Natural killer cell (primary cell): Measurements from ENCODE around the gene CDYL2. TPM values are rescaled to one million over a fixed set of nuclear protein-coding genes. Genes with fewer than 3 reads are reported as not detected.

Source experiments
- ATAC-seq, 3 donors: fragments of 150-1000 bp in 2 of 3; fragments of 200-7000 bp in 1 of 3; cut with Tn5 transposase; 1 replicate in 1 of 3; 2 replicates in 2 of 3; pipeline ENCODE4 v1.10.0; 2021; ENCODE audit warnings: mild to moderate bottlenecking in 2 of 3, moderate library complexity in 2 of 3
- DNase-seq, 2 donors: peaks; one replicate each; pipeline versions ENCODE4 v3.0.0 to v3.0.0-alpha.2; 2013 to 2021; ENCODE audit warnings: mixed read lengths in 1 of 2
- H3K27ac ChIP-seq: one replicate; pipeline ENCODE4 v1.5.1; 2013; ENCODE audit warnings: mild to moderate bottlenecking, low read length
- H3K27me3 ChIP-seq: one replicate; pipeline ENCODE4 v1.6.1; 2013; ENCODE audit warnings: low read length; ENCODE audit not compliant: control insufficient read depth, insufficient read depth
- H3K36me3 ChIP-seq: one replicate; pipeline ENCODE4 v1.6.1; 2013; ENCODE audit warnings: low read length; ENCODE audit not compliant: control insufficient read depth, insufficient read depth
- H3K4me1 ChIP-seq: one replicate; pipeline ENCODE4 v1.6.1; 2013; ENCODE audit warnings: low read length; ENCODE audit not compliant: control insufficient read depth, insufficient read depth
- H3K4me3 ChIP-seq: one replicate; pipeline ENCODE4 v1.5.1; 2013; ENCODE audit warnings: low read length
- H3K9me3 ChIP-seq: one replicate; pipeline ENCODE4 v1.6.1; 2013; ENCODE audit warnings: low read length; ENCODE audit not compliant: control insufficient read depth, insufficient read depth
- H3K27ac Mint-ChIP-seq, 2 donors: one replicate each; pipeline ENCODE4 v1.8.0; 2022; ENCODE audit warnings: mild to moderate bottlenecking in 2 of 2, mixed read lengths in 2 of 2, moderate library complexity in 1 of 2
- H3K27me3 Mint-ChIP-seq, 2 donors: one replicate each; pipeline ENCODE4 v1.8.0; 2022; ENCODE audit warnings: low read depth in 2 of 2, mixed read lengths in 2 of 2
- H3K36me3 Mint-ChIP-seq: one replicate; pipeline ENCODE4 v1.8.0; 2022; ENCODE audit warnings: mixed read lengths
- H3K4me1 Mint-ChIP-seq, 2 donors: one replicate each; pipeline ENCODE4 v1.8.0; 2022; ENCODE audit warnings: mixed read lengths in 2 of 2
- H3K4me3 Mint-ChIP-seq: one replicate; pipeline ENCODE4 v1.8.0; 2022; ENCODE audit warnings: mild to moderate bottlenecking, moderate library complexity, mixed read lengths
- H3K9me3 Mint-ChIP-seq, 2 donors: one replicate each; pipeline ENCODE4 v1.8.0; 2022; ENCODE audit warnings: mixed read lengths in 2 of 2
- CTCF ChIP-seq: fragments of 200-600 bp; IDR thresholded peaks from one replicate; pipeline ENCODE4 v1.8.0; 2022; ENCODE audit warnings: antibody characterized with exemption
- WGBS: methylation state at CpG from one replicate; pipeline ENCODE4 v1.1.7; 2013; ENCODE audit warnings: missing lambda C conversion rate; ENCODE audit not compliant: insufficient coverage; 5-methylcytosine and 5-hydroxymethylcytosine counted together
- intact Hi-C: fragments of 100-400 bp; cut with micrococcal nuclease; formaldehyde crosslinking; loops from one replicate; pipeline ENCODE4 v1.14.2; 2022
- total RNA-seq, 4 donors: library from RNA; stranded (reverse); fragments of 120-200 nt in 1 of 4; gene quantifications; one replicate each; pipeline versions ENCODE4 v1.2.3 to v1.2.4, GENCODE V29; 2013 to 2022

CDYL2 gene
- total RNA-seq, 3 donors from 2014 or later (not counting 1 experiment from before 2014, with no cell fraction given) = 2.7 to 14.5 (median 3.4) TPM

- H3K27ac ChIP-seq = no peak overlapping the region
- H3K4me1 ChIP-seq = peaks cover 11% of the 10 kb centered on the region
- TF ChIP-seq CTCF = no peak
- ATAC-seq (peak in 2 of 3 donors; percentile 62 to 71), DNase-seq (peak in 1 of 2 donors; percentile 77)
- WGBS = 45% methylated on average over 6 of the region's 7 CpGs
- H3K36me3 ChIP-seq = no peaks in the 10 kb centered on the region
- intact Hi-C loops = no loop called here
- Mint-ChIP-seq H3K36me3 (no peaks in the 10 kb centered on the region), H3K27me3 (peaks cover 23 to 34% of the 10 kb centered on the region in 2 donors), H3K4me3 (peak overlapping the region; percentile 2), H3K4me1 (peaks cover 8% of the 10 kb centered on the region in 2 donors), H3K27ac (no peak overlapping the region), H3K9me3 (peaks cover 4 to 5% of the 10 kb centered on the region in 2 donors)
- no peak overlapping the region for H3K4me3 ChIP-seq
- H3K27me3 ChIP-seq = no peaks in the 10 kb centered on the region
- H3K9me3 ChIP-seq = no peaks in the 10 kb centered on the region
These were observed 213.1 kb downstream of the CDYL2 start for GRCh38 chr16:80591071-80591915.

- H3K4me1 Mint-ChIP-seq = peaks cover 8% of the 10 kb centered on the region in 2 donors
These were observed 217.3 kb downstream of the CDYL2 start for GRCh38 chr16:80587071-80587470.

GRCh38 chr16:80586476-80586875, 217.9 kb downstream of the CDYL2 start:
- Histone ChIP-seq H3K9me3 (no peaks in the 10 kb centered on the region), H3K4me1 (peaks cover 7% of the 10 kb centered on the region), H3K27me3 (no peaks in the 10 kb centered on the region), H3K36me3 (no peaks in the 10 kb centered on the region), H3K4me3 (no peak overlapping the region), H3K27ac (no peak overlapping the region)
- H3K27me3 Mint-ChIP-seq = peaks cover 14 to 20% of the 10 kb centered on the region in 2 donors
- DNase-seq (no peak), ATAC-seq (no peak)
- intact Hi-C loops = no loop called here
- H3K9me3 Mint-ChIP-seq = no peaks in the 10 kb centered on the region
- peaks cover 8% of the 10 kb centered on the region in 2 donors for H3K4me1 Mint-ChIP-seq
- no peak for TF ChIP-seq CTCF
- no peaks in the 10 kb centered on the region for H3K36me3 Mint-ChIP-seq
- H3K4me3 Mint-ChIP-seq = no peak overlapping the region
- H3K27ac Mint-ChIP-seq = no peak overlapping the region

More at GRCh38 chr16:80587071-80587470, 217.3 kb downstream of the CDYL2 start:
- no peak for TF ChIP-seq CTCF
- Histone ChIP-seq H3K4me1 (peaks cover 11% of the 10 kb centered on the region), H3K27ac (no peak overlapping the region), H3K4me3 (no peak overlapping the region), H3K36me3 (no peaks in the 10 kb centered on the region), H3K27me3 (no peaks in the 10 kb centered on the region), H3K9me3 (no peaks in the 10 kb centered on the region)
- no peak overlapping the region for H3K27ac Mint-ChIP-seq
- H3K9me3 Mint-ChIP-seq = no peaks in the 10 kb centered on the region
- peaks cover 16 to 23% of the 10 kb centered on the region in 2 donors for H3K27me3 Mint-ChIP-seq
- H3K4me3 Mint-ChIP-seq = no peak overlapping the region
- WGBS = 94% methylated on average over 4 of the region's 4 CpGs
- intact Hi-C loops = no loop called here
- DNase-seq (no peak), ATAC-seq (no peak)
- no peaks in the 10 kb centered on the region for H3K36me3 Mint-ChIP-seq
